A549 treated with AZD9567 at 1 μM for 4 hours (cell line): Measurements from ENCODE around the gene DDX28. TPM values are rescaled to one million over a fixed set of nuclear protein-coding genes. Genes with fewer than 3 reads are reported as not detected.

Source experiments
- total RNA-seq: library from RNA; stranded (reverse); fragments of 200-300 nt; extraction: Qiagen RNA extraction; gene quantifications from 5 replicates; pipeline ENCODE4 v1.2.3, GENCODE V29; 2022; ENCODE audit not compliant: insufficient read depth

DDX28 gene
- total RNA-seq = 17.5 to 22.0 TPM (median 21.0 TPM) in 5 replicates

GRCh38 chr16:68022728-68023537 is at the start of gene DDX28, which contains the start of gene DUS2:
TSS of gene DDX28 (minus strand) at chr16:68023232. CDS start at chr16:68023202, 30 bp downstream.
TSS of gene DUS2 (plus strand) at chr16:68023284. CDS start at chr16:68038024, 14,740 bp downstream.

GRCh38 chr16:68015681-68016080 is 7.4 kb downstream of the DDX28 start, which contains the start of gene DPEP2NB:
TSS of gene DPEP2NB (minus strand) at chr16:68015911. CDS start at chr16:68015770, 141 bp downstream.

DNA sequence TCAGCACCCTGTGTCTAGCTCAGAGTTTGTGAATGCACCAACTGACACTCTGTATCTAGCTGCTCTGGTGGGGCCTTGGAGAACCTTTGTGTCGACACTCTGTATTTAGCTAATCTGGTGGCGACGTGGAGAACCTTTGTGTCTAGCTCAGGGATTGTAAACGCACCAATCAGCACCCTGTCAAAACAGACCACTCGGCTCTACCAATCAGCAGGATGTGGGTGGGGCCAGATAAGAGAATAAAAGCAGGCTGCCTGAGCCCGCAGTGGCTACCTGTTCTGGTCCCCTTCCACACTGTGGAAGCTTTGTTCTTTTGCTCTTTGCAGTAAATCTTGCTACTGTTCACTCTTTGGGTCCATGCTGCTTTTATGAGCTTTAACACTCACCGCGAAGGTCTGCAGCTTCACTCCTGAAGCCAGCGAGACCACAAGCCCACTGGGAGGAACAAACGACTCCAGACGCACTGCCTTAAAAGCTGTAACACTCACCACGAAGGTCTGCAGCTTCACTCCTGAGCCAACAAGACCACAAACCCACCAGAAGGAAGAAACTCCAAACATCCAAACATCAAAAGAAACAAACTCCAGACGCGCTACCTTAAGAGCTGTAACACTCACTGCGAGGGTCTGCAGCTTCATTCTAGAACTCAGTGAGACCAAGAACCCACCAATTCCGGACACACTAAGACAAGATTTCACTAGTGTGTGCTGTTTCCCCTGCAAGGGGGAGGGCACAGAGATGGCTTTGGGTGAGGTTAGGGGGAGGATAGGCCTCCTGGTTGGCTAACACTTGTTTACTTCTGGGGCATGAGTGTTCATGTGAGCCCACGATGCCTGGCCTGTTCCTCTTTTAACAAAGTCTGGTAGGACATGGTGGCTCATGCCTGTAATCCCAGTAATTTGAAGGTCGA is 24.0 kb downstream of the DDX28 start, which contains the start of gene DPEP2:
DPEP2 (minus strand) TSS at position 706 of the 910 bp plus-strand sequence. CDS start 6,272 bp downstream, outside the sequence.

DNA sequence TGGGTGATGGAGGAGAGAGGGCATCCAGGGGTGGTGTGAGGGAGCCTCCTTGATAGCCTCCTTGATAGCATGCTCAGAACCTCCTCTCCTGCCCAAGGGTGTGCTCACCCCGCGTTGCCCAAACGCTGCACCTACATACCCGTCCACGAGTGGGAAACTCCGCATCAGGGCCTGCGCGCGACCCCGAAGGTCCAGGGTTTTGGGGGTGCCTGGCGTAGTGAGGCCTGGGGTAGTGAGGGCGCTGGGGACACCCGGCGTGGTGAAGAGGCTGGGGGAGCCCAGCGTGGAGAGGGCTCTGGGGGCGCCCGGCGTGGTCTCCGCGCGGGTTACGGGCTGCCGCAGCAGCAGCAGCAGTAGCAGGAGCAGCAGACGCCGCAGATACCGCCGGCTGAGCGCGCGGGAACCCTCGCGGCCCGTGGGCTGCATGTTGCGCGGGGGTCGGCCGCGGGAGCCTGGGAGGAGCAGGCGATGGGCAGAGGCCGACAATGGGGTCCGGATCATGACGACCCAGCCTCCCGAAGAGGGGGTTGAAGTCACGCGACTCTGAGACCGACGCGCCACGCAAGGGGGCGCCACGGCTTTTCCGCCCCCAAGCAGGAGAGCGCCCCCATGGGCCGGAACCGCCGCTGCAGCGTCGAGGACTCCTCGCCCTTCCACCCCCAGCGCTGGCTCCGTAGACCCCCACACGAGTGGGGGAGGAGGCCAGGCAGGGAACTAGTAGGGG is 42.9 kb downstream of the DDX28 start, which contains the start of gene DPEP3:
DPEP3 (minus strand) TSS at position 545 of the 724 bp plus-strand sequence; CDS start at position 426, 119 bp downstream.

Other genes with a start within 250 kb of the DDX28 start
- 9.5 to 10.9 TPM (median 10.2 TPM) in 5 replicates for gene RANBP10, start 216.7 kb downstream of the DDX28 start, total RNA-seq
- 0.33 to 0.85 TPM (median 0.43 TPM) in 4 of 5 replicates, not detected in the other for gene TSNAXIP1, start 216.3 kb downstream of the DDX28 start, total RNA-seq
- 23.4 to 41.0 TPM (median 38.1 TPM) in 5 replicates for gene THAP11, start 180.9 kb downstream of the DDX28 start, total RNA-seq
- 234 to 376 TPM (median 237 TPM) in 5 replicates for gene NUTF2, start 176.3 kb downstream of the DDX28 start, total RNA-seq
- gene CENPT, start 175.5 kb downstream of the DDX28 start, total RNA-seq = 27.5 to 32.3 TPM (median 31.8 TPM) in 5 replicates
- gene EDC4, start 150.2 kb downstream of the DDX28 start, total RNA-seq = 38.5 to 68.1 TPM (median 65.8 TPM) in 5 replicates
- gene NRN1L, start 138.3 kb downstream of the DDX28 start, total RNA-seq = 0.29 to 0.37 TPM in 2 of 5 replicates, not detected in the others
- gene PSKH1, start 130.0 kb downstream of the DDX28 start, total RNA-seq = 11.1 to 20.4 TPM (median 15.9 TPM) in 5 replicates
- gene CTRL, start 91.4 kb downstream of the DDX28 start, total RNA-seq = 1.3 to 3.3 TPM (median 1.8 TPM) in 5 replicates
- 33.9 to 55.6 TPM (median 53.0 TPM) in 5 replicates for gene PSMB10, start 86.4 kb downstream of the DDX28 start, total RNA-seq
- gene LCAT, start 79.1 kb downstream of the DDX28 start, total RNA-seq = 3.2 to 14.0 TPM (median 12.7 TPM) in 5 replicates
- gene SLC12A4, start 54.6 kb downstream of the DDX28 start, total RNA-seq = 20.5 to 37.5 TPM (median 34.2 TPM) in 5 replicates
- not detected in 5 replicates for gene DPEP3, start 42.7 kb downstream of the DDX28 start, total RNA-seq
- gene DPEP2, start 23.7 kb downstream of the DDX28 start, total RNA-seq = not detected in 5 replicates
- gene DPEP2NB, start 7.3 kb downstream of the DDX28 start, total RNA-seq = not detected in 5 replicates
- gene DUS2, start 52 bp upstream of the DDX28 start, total RNA-seq = 14.9 to 17.4 TPM (median 15.9 TPM) in 5 replicates
- 14.4 to 17.5 TPM (median 15.0 TPM) in 5 replicates for gene NFATC3, start 62.1 kb upstream of the DDX28 start, total RNA-seq
- 0.03 to 5.9 TPM (median 0.16 TPM) in 4 of 5 replicates, not detected in the other for gene ESRP2, start 212.9 kb upstream of the DDX28 start, total RNA-seq
- 16.1 to 20.8 TPM (median 17.1 TPM) in 5 replicates for gene PLA2G15, start 222.1 kb upstream of the DDX28 start, total RNA-seq
- gene SLC7A6, start 241.3 kb upstream of the DDX28 start, total RNA-seq = 26.4 to 31.7 TPM (median 30.8 TPM) in 5 replicates